HepG2 (cell line): ENCODE measurements around the gene CCDC192. TPM values are rescaled to one million over a fixed set of nuclear protein-coding genes. Genes with fewer than 3 reads are reported as not detected.

Experiments
- ATAC-seq: fragments of 200-7000 bp; cut with Tn5 transposase; 3 replicates; pipeline ENCODE4 v1.9.1; 2020; ENCODE audit warnings: mild to moderate bottlenecking, moderate library complexity
- BruUV-seq: library from RNA; stranded (reverse); fragments of 400-500 nt; replicated peaks from 2 replicates; lab custom pipeline; 2021; lab: Mats Ljungman, UMichigan
- CTCF ChIA-PET: fragments of 300-600 bp; formaldehyde crosslinking; extraction: SDS; loops from one replicate; lab custom pipeline; 2021; ENCODE audit warnings: low total read pairs, inconsistent platforms, low intra/inter-chr PET ratio; lab: Yijun Ruan, JAX
- POLR2A ChIA-PET: fragments of 350-600 bp; sonication (Branson Sonifier 250); formaldehyde crosslinking; loops from one replicate; lab custom pipeline; 2020; ENCODE audit warnings: antibody characterized with exemption, inconsistent platforms; lab: Yijun Ruan, JAX
- DNase-seq: peaks from one replicate; pipeline ENCODE4 v3.0.0-alpha.2; 2015; ENCODE audit warnings: low spot score
- FAIRE-seq: peaks from 3 replicates; lab custom pipeline; 2011; peaks lifted over from hg19 to GRCh38; lab: Jason Lieb, UNC
- H2AFZ ChIP-seq: one replicate; pipeline ENCODE4 v1.6.1; 2011; ENCODE audit warnings: low read length, inconsistent platforms
- H3K27ac ChIP-seq: fragments of 300-600 bp; 3 replicates; pipeline ENCODE4 v1.8.0; 2011; ENCODE audit warnings: mixed run types, mild to moderate bottlenecking, mixed read lengths, low read length, inconsistent platforms; ENCODE audit not compliant: insufficient read depth; ENCODE audit errors: extremely low read length
- H3K27me3 ChIP-seq, 2 experiments: fragments of 200-600 bp in 1 of 2; 2 replicates in 1 of 2; 3 replicates in 1 of 2; pipeline versions ENCODE4 v1.6.0 to v1.8.0; 2011; ENCODE audit warnings: low read length in 2 of 2, mild to moderate bottlenecking in 2 of 2, moderate library complexity in 2 of 2, inconsistent platforms in 1 of 2; ENCODE audit not compliant: insufficient read depth in 2 of 2, control insufficient read depth in 1 of 2
- H3K36me3 ChIP-seq, 2 experiments: fragments of 200-600 bp in 1 of 2; replicated peaks in 1 of 2; 2 replicates in 1 of 2; 3 replicates in 1 of 2; pipeline versions ENCODE4 v1.5.1 to v1.8.0; 2011; ENCODE audit warnings: low read length in 2 of 2, inconsistent platforms in 1 of 2; ENCODE audit not compliant: insufficient read depth in 2 of 2, control insufficient read depth in 1 of 2
- H3K4me1 ChIP-seq: 2 replicates; pipeline ENCODE4 v1.5.1; 2012; ENCODE audit warnings: low read length, inconsistent platforms; ENCODE audit not compliant: insufficient read depth
- H3K4me2 ChIP-seq: 2 replicates; pipeline ENCODE4 v1.6.0; 2011; ENCODE audit warnings: low read depth, low read length, inconsistent platforms
- H3K4me3 ChIP-seq, 3 experiments: fragments of 200-600 bp in 1 of 3; sonication (generic), shearing (Covaris generic) in 1 of 3; replicated peaks in 1 of 3; 2 replicates each; pipeline ENCODE4 v1.5.1; 2011 to 2016; ENCODE audit warnings: low read length in 3 of 3, inconsistent platforms in 2 of 3, low read depth in 2 of 3, mild to moderate bottlenecking in 2 of 3, control low read depth in 1 of 3, mixed read lengths in 1 of 3; ENCODE audit not compliant: insufficient read depth in 1 of 3
- H3K79me2 ChIP-seq: one replicate; pipeline ENCODE4 v1.6.1; 2011; ENCODE audit warnings: low read length, inconsistent platforms; ENCODE audit not compliant: insufficient read depth
- H3K9ac ChIP-seq: 2 replicates; pipeline ENCODE4 v1.6.0; 2011; ENCODE audit warnings: mild to moderate bottlenecking, low read depth, low read length, inconsistent platforms; ENCODE audit not compliant: insufficient read depth
- H3K9me3 ChIP-seq: 2 replicates; pipeline ENCODE4 v1.5.1; 2012; ENCODE audit warnings: mild to moderate bottlenecking, low read length
- H4K20me1 ChIP-seq: 2 replicates; pipeline ENCODE4 v1.6.0; 2011; ENCODE audit warnings: inconsistent platforms, mild to moderate bottlenecking, low read length, moderate library complexity; ENCODE audit not compliant: insufficient read depth
- CEBPG ChIP-seq: IDR thresholded peaks from 2 replicates; pipeline ENCODE4 v1.6.1; 2016
- DMAP1 ChIP-seq: IDR thresholded peaks from 2 replicates; pipeline ENCODE4 v1.6.1; 2016
- ISL2 ChIP-seq: sonication (generic); formaldehyde crosslinking; IDR thresholded peaks from 2 replicates; pipeline ENCODE4 v1.5.0; 2020; ENCODE audit warnings: missing genetic modification reagents
- KAT2B ChIP-seq: fragments of 150-350 bp; IDR thresholded peaks from 2 replicates; pipeline ENCODE4 v1.6.1; 2014; ENCODE audit warnings: low read depth, low read length, borderline replicate concordance
- MTF1 ChIP-seq: sonication (generic); formaldehyde crosslinking; IDR thresholded peaks from 2 replicates; pipeline ENCODE4 v1.5.0; 2020; ENCODE audit warnings: missing genetic modification reagents
- NR2F1 ChIP-seq, 2 experiments: fragments of 450-650 bp in 1 of 2; formaldehyde crosslinking in 1 of 2; IDR thresholded peaks; 2 replicates each; pipeline versions ENCODE4 v1.5.0 to v1.6.1; 2016 to 2020; ENCODE audit warnings: mild to moderate bottlenecking in 1 of 2, missing compliant biosample characterization in 1 of 2, missing genetic modification reagents in 1 of 2, moderate library complexity in 1 of 2
- POLR2A ChIP-seq, 2 experiments: IDR thresholded peaks; 2 replicates each; pipeline ENCODE4 v1.6.1; 2011; ENCODE audit warnings: low read depth in 2 of 2, low read length in 2 of 2, mild to moderate bottlenecking in 1 of 2, moderate library complexity in 1 of 2; ENCODE audit not compliant: insufficient read depth in 1 of 2
- POLR2G ChIP-seq: fragments of 200-400 bp; formaldehyde crosslinking; IDR thresholded peaks from 2 replicates; pipeline ENCODE4 v1.6.1; 2018; ENCODE audit warnings: mild to moderate bottlenecking, low read depth, low read length, moderate library complexity
- RFX5 ChIP-seq: IDR thresholded peaks from 2 replicates; pipeline ENCODE4 v1.6.1; 2011; ENCODE audit warnings: low read depth, low read length, improper control_type of control experiment
- RORA ChIP-seq: sonication (generic); formaldehyde crosslinking; IDR thresholded peaks from 2 replicates; pipeline ENCODE4 v1.5.0; 2020; ENCODE audit warnings: mild to moderate bottlenecking, missing genetic modification reagents, moderate library complexity
- SP4 ChIP-seq: sonication (generic); formaldehyde crosslinking; IDR thresholded peaks from 2 replicates; pipeline ENCODE4 v1.8.1; 2023; ENCODE audit warnings: mild to moderate bottlenecking, missing genetic modification reagents
- ZNF335 ChIP-seq: sonication (generic); formaldehyde crosslinking; IDR thresholded peaks from 2 replicates; pipeline ENCODE4 v1.4.0; 2020; ENCODE audit warnings: missing genetic modification reagents
- ZNF432 ChIP-seq: sonication (generic); formaldehyde crosslinking; IDR thresholded peaks from 2 replicates; pipeline ENCODE4 v1.5.0; 2020; ENCODE audit warnings: missing genetic modification reagents, mild to moderate bottlenecking, borderline replicate concordance
- ZNF441 ChIP-seq: sonication (generic); formaldehyde crosslinking; IDR thresholded peaks from 2 replicates; pipeline ENCODE4 v1.7.0; 2021; ENCODE audit warnings: missing genetic modification reagents, borderline replicate concordance
- ZNF530 ChIP-seq: sonication (generic); formaldehyde crosslinking; IDR thresholded peaks from 2 replicates; pipeline ENCODE4 v1.5.0; 2020; ENCODE audit warnings: low read depth, mild to moderate bottlenecking, missing genetic modification reagents
- ZNF710 ChIP-seq: sonication (generic); formaldehyde crosslinking; IDR thresholded peaks from 2 replicates; pipeline ENCODE4 v1.5.0; 2020; ENCODE audit warnings: mild to moderate bottlenecking, missing genetic modification reagents, borderline replicate concordance
- ZSCAN30 ChIP-seq: sonication (generic); formaldehyde crosslinking; IDR thresholded peaks from 2 replicates; pipeline ENCODE4 v1.5.0; 2020; ENCODE audit warnings: mild to moderate bottlenecking, missing genetic modification reagents
- WGBS: methylation state at CpG from one replicate; pipeline ENCODE4 v1.1.6; 2017; ENCODE audit warnings: low lambda C conversion rate; 5-methylcytosine and 5-hydroxymethylcytosine counted together
- in situ Hi-C: cut with HindIII; loops from 2 replicates; pipeline ENCODE4 v1.10.0; 2017; ENCODE audit warnings: low pct_unique_long_range_greater_than_20kb; ENCODE audit not compliant: extremely low pct_ligation_motif_present
- intact Hi-C: fragments of 100-400 bp; cut with micrococcal nuclease; formaldehyde crosslinking; loops from one replicate; pipeline ENCODE4 v1.10.0; 2022; ENCODE audit not compliant: unreplicated experiment
- polyA plus RNA-seq, 8 experiments: library from polyadenylated mRNA; depleted of rRNA in 3 of 8; stranded (reverse) in 7 of 8; unstranded in 1 of 8; fragments of >200 nt; fragmentation: Illumina TruSeq in 4 of 8; extraction: Trizol in 4 of 8; gene quantifications; 2 replicates each; pipeline versions ENCODE4 v1.2.1 to v1.2.3, GENCODE V29; 2011 to 2016; ENCODE audit warnings: low read depth in 4 of 8, missing spikeins in 1 of 8, mixed read lengths in 1 of 8; ENCODE audit not compliant: insufficient read depth in 1 of 8
- total RNA-seq, 5 experiments: library from RNA; depleted of rRNA; stranded (reverse); fragments of >200 nt; fragmentation: Illumina TruSeq; extraction: Trizol; gene quantifications; 2 replicates each; pipeline ENCODE4 v1.2.3, GENCODE V29; 2016; ENCODE audit warnings: low read depth in 1 of 5
- TF ChIP-seq, protein P1 (sequence below): sonication (generic); formaldehyde crosslinking; IDR thresholded peaks from 2 replicates; pipeline ENCODE4 v1.4.0; 2020; ENCODE audit warnings: missing genetic modification reagents; ENCODE audit errors: not compliant biosample characterization

CCDC192 gene
- total and polyA plus RNA-seq, 2 of the 13 experiments (the other 11 are each of a cell fraction or from before 2014, with no cell fraction given): not detected

GRCh38 chr5:127801751-127802476 is 98.7 kb downstream of the CCDC192 start:
- DNase-seq (no peak), ATAC-seq (no peak), FAIRE-seq (no peak)
- Histone ChIP-seq H3K36me3 (no peaks in the 10 kb centered on the region), H3K9ac (no peak overlapping the region), H3K9me3 (no peaks in the 10 kb centered on the region), H3K4me3 (no peak overlapping the region), H3K4me2 (no peak overlapping the region), H2AFZ (no peak overlapping the region), H4K20me1 (no peaks in the 10 kb centered on the region), H3K4me1 (no peaks in the 10 kb centered on the region), H3K27me3 (no peaks in the 10 kb centered on the region), H3K79me2 (no peaks in the 10 kb centered on the region)
- in situ Hi-C loops: no loop called here
- BruUV-seq: no TSS peak
- intact Hi-C loops: no loop called here
- POLR2A ChIA-PET: no interaction called here
- TF ChIP-seq POLR2A (IDR thresholded peaks at IDR 0.05; ENCODE audit: insufficient read depth in 1 of 2, low read depth in 2 of 2, low read length in 2 of 2): no peak
- no peak for TF ChIP-seq ZNF432 (CRISPR knock-in tag)
- no peak for TF ChIP-seq SP4 (CRISPR knock-in tag)
- no peak for TF ChIP-seq CEBPG
- no peak for TF ChIP-seq ZNF441
- no peak for TF ChIP-seq ZNF710
- TF ChIP-seq NR2F1 (CRISPR knock-in tag; IDR thresholded peaks at IDR 0.05): no peak
- no peak for TF ChIP-seq RORA (CRISPR knock-in tag)
- TF ChIP-seq ISL2: no peak
- no peak for TF ChIP-seq ZSCAN30
- no peak for TF ChIP-seq RFX5
- no peak for TF ChIP-seq DMAP1
- TF ChIP-seq POLR2G: no peak
- TF ChIP-seq ZNF530 (CRISPR knock-in tag): no peak
- TF ChIP-seq, protein P1, sequence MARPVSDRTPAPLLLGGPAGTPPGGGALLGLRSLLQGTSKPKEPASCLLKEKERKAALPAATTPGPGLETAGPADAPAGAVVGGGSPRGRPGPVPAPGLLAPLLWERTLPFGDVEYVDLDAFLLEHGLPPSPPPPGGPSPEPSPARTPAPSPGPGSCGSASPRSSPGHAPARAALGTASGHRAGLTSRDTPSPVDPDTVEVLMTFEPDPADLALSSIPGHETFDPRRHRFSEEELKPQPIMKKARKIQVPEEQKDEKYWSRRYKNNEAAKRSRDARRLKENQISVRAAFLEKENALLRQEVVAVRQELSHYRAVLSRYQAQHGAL (CRISPR knock-in tag): no peak
- TF ChIP-seq ZNF335 (CRISPR knock-in tag): no peak
- TF ChIP-seq KAT2B: no peak
- TF ChIP-seq MTF1 (CRISPR knock-in tag): no peak
- TF ChIP-seq, all 625 proteins: peak for 0
- 0% methylated on average over 2 of the region's 2 CpGs for WGBS
- H3K27ac ChIP-seq: no peak overlapping the region
- CTCF ChIA-PET: no interaction called here
